AG09319 (cell line): ENCODE data around the gene FBXL12.
"Not testable (repeated sequence)": the region's sequence is repeated elsewhere in the genome, so short reads cannot be mapped to it uniquely, and the experiment has no call there.

ENCODE experiments used
- DNase-seq: peaks from one replicate; pipeline ENCODE4 v3.0.0-alpha.2; 2010; ENCODE audit warnings: low read depth; ENCODE audit errors: extremely low read depth
- CTCF ChIP-seq: IDR thresholded peaks from 2 replicates; pipeline ENCODE4 v1.5.1; 2011; ENCODE audit warnings: low read depth, mild to moderate bottlenecking, inconsistent platforms, low read length, moderate library complexity

FBXL12 gene

GRCh38 chr19:9848060-9848459 is 29.2 kb upstream of the FBXL12 start:
- no peak for DNase-seq
- TF ChIP-seq CTCF: peak; percentile 24; the same call in 1 of the 2 replicates

GRCh38 chr19:9847087-9847671 is 28.3 kb upstream of the FBXL12 start:
- peak; percentile 81 for DNase-seq
- peak; percentile 85 for TF ChIP-seq CTCF

- not testable (repeated sequence) for DNase-seq
Measured at GRCh38 chr19:9843626-9844273, 24.9 kb upstream of the FBXL12 start.

GRCh38 chr19:9842834-9843625 is 24.2 kb upstream of the FBXL12 start:
- TF ChIP-seq CTCF: no peak
- DNase-seq: no peak

- no peak for TF ChIP-seq CTCF
- DNase-seq: peak; percentile 38
Measured at GRCh38 chr19:9839415-9839814, 20.5 kb upstream of the FBXL12 start.

GRCh38 chr19:9838324-9838723 is 19.4 kb upstream of the FBXL12 start:
- DNase-seq: no peak
- TF ChIP-seq CTCF: no peak

GRCh38 chr19:9836021-9836420 is 17.1 kb upstream of the FBXL12 start:
- no peak for DNase-seq
- no peak for TF ChIP-seq CTCF
